ENCODE data around the gene B4GALT3.
A peak's percentile ranks its signal among the peaks of the same experiment; 100 is the strongest.

- TF ChIP-seq CTCF (IDR thresholded peaks at IDR 0.05): no peak
- peak in 1 of 3 donors; percentile 6 for TF ChIP-seq POLR2A (IDR thresholded peaks at IDR 0.05)
Measured at GRCh38 chr1:161197560-161198193, 20.4 kb upstream of the B4GALT3 start.
